ENCODE results near the gene ATP11A. TPM values are rescaled to one million over a fixed set of nuclear protein-coding genes. Genes with fewer than 3 reads are reported as not detected.

Gene ATP11A
- total RNA-seq, 1 experiment from 2014 or later: 80.4 TPM

GRCh38 chr13:112762690-112763080 is 72.8 kb downstream of the ATP11A start:
- DNase-seq (ENCODE audit: low read depth, low spot score): no peak
- CTCF ChIA-PET: no interaction called here

GRCh38 chr13:112764028-112764427 is 74.2 kb downstream of the ATP11A start:
- no peaks in the 10 kb centered on the region for H4K20me1 ChIP-seq (ENCODE audit: insufficient read depth)
- CTCF ChIA-PET: no interaction called here
- intact Hi-C loops (cut with micrococcal nuclease): no loop called here
- no peaks in the 10 kb centered on the region for H3K36me3 ChIP-seq (ENCODE audit: control insufficient read depth in 1 of 2, insufficient read depth in 2 of 2, low read length in 2 of 2)
- ATAC-seq: no peak
- no peaks in the 10 kb centered on the region for H3K9me2 ChIP-seq (ENCODE audit: insufficient read depth)
- no peak overlapping the region for H3K27ac ChIP-seq (ENCODE audit: low read depth, low read length)
- H3K4me2 ChIP-seq (ENCODE audit: low read length): no peak overlapping the region
- H3K9ac ChIP-seq (ENCODE audit: low read length): no peak overlapping the region
- no peaks in the 10 kb centered on the region for H3K27me3 ChIP-seq (ENCODE audit: insufficient read depth, low read length)
- H3K79me2 ChIP-seq (ENCODE audit: insufficient read depth, low read length): 0 out of 2 replicates have a peak, but pooled peaks cover 12% of the 10 kb centered on the region
- no peaks in the 10 kb centered on the region for H3K9me3 ChIP-seq (ENCODE audit: control insufficient read depth in 1 of 2, insufficient read depth in 1 of 2, low read depth in 1 of 2, low read length in 2 of 2)
- no TSS peak for BruUV-seq (replicated peaks)
- DNase-seq (ENCODE audit: low read depth, low spot score): no peak
- POLR2A ChIA-PET: no interaction called here
- no peak overlapping the region for H3K4me3 ChIP-seq (replicated peaks in 1 of 2; ENCODE audit: low read depth in 1 of 2, low read length in 2 of 2)
- RAD21 ChIA-PET (ENCODE audit: low non-redundant PET in 1 of 2, low total read pairs in 2 of 2, uncharacterized antibody in 2 of 2, unreplicated experiment in 2 of 2): no interaction called here
- no peak overlapping the region for H2AFZ ChIP-seq (ENCODE audit: low read depth, low read length, poor library complexity, severe bottlenecking)
- TF ChIP-seq JUND (IDR thresholded peaks at IDR 0.05): no peak
- no peaks in the 10 kb centered on the region; a peak in 1 of 4 replicates for H3K4me1 ChIP-seq (ENCODE audit: control insufficient read depth in 1 of 2, insufficient read depth in 2 of 2, low read length in 2 of 2)

More at GRCh38 chr13:112762690-112763080, 72.8 kb downstream of the ATP11A start:
- Histone ChIP-seq H3K27ac (ENCODE audit: low read depth, low read length) (no peak overlapping the region), H2AFZ (ENCODE audit: low read depth, low read length, poor library complexity, severe bottlenecking) (no peak overlapping the region), H3K4me3 (replicated peaks in 1 of 2; ENCODE audit: low read depth in 1 of 2, low read length in 2 of 2) (no peak overlapping the region), H3K9me2 (ENCODE audit: insufficient read depth) (no peaks in the 10 kb centered on the region), H3K9ac (ENCODE audit: low read length) (no peak overlapping the region), H3K9me3 (ENCODE audit: control insufficient read depth in 1 of 2, insufficient read depth in 1 of 2, low read depth in 1 of 2, low read length in 2 of 2) (no peaks in the 10 kb centered on the region), H3K27me3 (ENCODE audit: insufficient read depth, low read length) (no peaks in the 10 kb centered on the region), H4K20me1 (ENCODE audit: insufficient read depth) (no peaks in the 10 kb centered on the region), H3K79me2 (ENCODE audit: insufficient read depth, low read length) (0 out of 2 replicates have a peak, but pooled peaks cover 9% of the 10 kb centered on the region), H3K4me2 (ENCODE audit: low read length) (no peak overlapping the region), H3K36me3 (ENCODE audit: control insufficient read depth in 1 of 2, insufficient read depth in 2 of 2, low read length in 2 of 2) (no peaks in the 10 kb centered on the region), H3K4me1 (ENCODE audit: control insufficient read depth in 1 of 2, insufficient read depth in 2 of 2, low read length in 2 of 2) (no peaks in the 10 kb centered on the region)
- intact Hi-C loops (cut with micrococcal nuclease): no loop called here
- POLR2A ChIA-PET: no interaction called here
- TF ChIP-seq TCF7L2 (IDR thresholded peaks at IDR 0.05; ENCODE audit: borderline replicate concordance, extremely low read depth, insufficient read depth, insufficient read length) (no peak), EGR1 (IDR thresholded peaks at IDR 0.05; ENCODE audit: low read depth) (no peak), ATF3 (IDR thresholded peaks at IDR 0.05) (no peak), ELF1 (IDR thresholded peaks at IDR 0.05; ENCODE audit: borderline replicate concordance, low read depth) (no peak), SIN3A (IDR thresholded peaks at IDR 0.05; ENCODE audit: low read depth) (no peak), FOSL1 (IDR thresholded peaks at IDR 0.05; ENCODE audit: low read depth) (no peak), ZNF274 (IDR thresholded peaks at IDR 0.05; ENCODE audit: low read depth, low read length) (no peak), RAD21 (IDR thresholded peaks at IDR 0.05; ENCODE audit: low read depth) (no peak), MAX (IDR thresholded peaks at IDR 0.05) (no peak), POLR2A (IDR thresholded peaks at IDR 0.05; ENCODE audit: borderline replicate concordance, extremely low read depth, insufficient read depth, insufficient read length) (no peak), YY1 (IDR thresholded peaks at IDR 0.05; ENCODE audit: extremely low read depth, insufficient replicate concordance, low read depth, low read length) (no peak)
- no peak for ATAC-seq
- RAD21 ChIA-PET (ENCODE audit: low non-redundant PET in 1 of 2, low total read pairs in 2 of 2, uncharacterized antibody in 2 of 2, unreplicated experiment in 2 of 2): no interaction called here
- BruUV-seq (replicated peaks): no TSS peak

All from HCT116 (cell line).